GM18499 (cell line): Measurements from ENCODE around the gene QSOX1.

ENCODE experiments used
- ATAC-seq: cut with Tn5 transposase; IDR thresholded peaks from one replicate; pipeline ENCODE4 v1.9.1; 2021; ENCODE audit warnings: moderate number of reproducible peaks; ENCODE audit not compliant: insufficient read depth, unreplicated experiment

The QSOX1 gene

GRCh38 chr1:180145446-180145845 lies 9.2 kb upstream of the QSOX1 start:
- no peak for ATAC-seq

GRCh38 chr1:180150982-180151381 lies 3.7 kb upstream of the QSOX1 start:
- ATAC-seq = no peak

- ATAC-seq = no peak
These were observed 3.2 kb upstream of the QSOX1 start for GRCh38 chr1:180151508-180151907.

GRCh38 chr1:180152588-180152987 lies 2.1 kb upstream of the QSOX1 start:
- ATAC-seq = no peak

- ATAC-seq = no peak
These were observed 1.6 kb upstream of the QSOX1 start for GRCh38 chr1:180153032-180153431.

- ATAC-seq = no peak
These were observed 705 bp upstream of the QSOX1 start for GRCh38 chr1:180154003-180154324.

- no peak for ATAC-seq
These were observed 563 bp downstream of the QSOX1 start for GRCh38 chr1:180155182-180155682.

- ATAC-seq = no peak
These were observed 1.5 kb downstream of the QSOX1 start for GRCh38 chr1:180156201-180156600.

GRCh38 chr1:180156631-180157091 lies 2.0 kb downstream of the QSOX1 start:
- ATAC-seq = no peak

- no peak for ATAC-seq
These were observed 2.4 kb downstream of the QSOX1 start for GRCh38 chr1:180157108-180157507.

- ATAC-seq = no peak
These were observed 2.9 kb downstream of the QSOX1 start for GRCh38 chr1:180157576-180158057.

GRCh38 chr1:180158149-180159147 lies 3.8 kb downstream of the QSOX1 start:
- no peak for ATAC-seq

- no peak for ATAC-seq
These were observed 5.7 kb downstream of the QSOX1 start for GRCh38 chr1:180160357-180160756.

- no peak for ATAC-seq
These were observed 8.4 kb downstream of the QSOX1 start for GRCh38 chr1:180163041-180163440.

- ATAC-seq = no peak
These were observed 10.4 kb downstream of the QSOX1 start for GRCh38 chr1:180165096-180165495.

GRCh38 chr1:180165509-180166435 lies 11.1 kb downstream of the QSOX1 start:
- no peak for ATAC-seq

- ATAC-seq = no peak
These were observed 11.7 kb downstream of the QSOX1 start for GRCh38 chr1:180166436-180166800.

GRCh38 chr1:180167021-180167701 lies 12.5 kb downstream of the QSOX1 start:
- ATAC-seq = no peak

- ATAC-seq = no peak
These were observed 13.2 kb downstream of the QSOX1 start for GRCh38 chr1:180167721-180168467.
